HepG2 (cell line): Measurements from ENCODE around the gene CBFA2T2. TPM values are rescaled to one million over a fixed set of nuclear protein-coding genes. Genes with fewer than 3 reads are reported as not detected.

ENCODE experiments used
- ATAC-seq: fragments of 200-7000 bp; cut with Tn5 transposase; 3 replicates; pipeline ENCODE4 v1.9.1; 2020; ENCODE audit warnings: mild to moderate bottlenecking, moderate library complexity
- BruUV-seq: library from RNA; stranded (reverse); fragments of 400-500 nt; replicated peaks from 2 replicates; lab custom pipeline; 2021; lab: Mats Ljungman, UMichigan
- CTCF ChIA-PET: fragments of 300-600 bp; formaldehyde crosslinking; extraction: SDS; loops from one replicate; lab custom pipeline; 2021; ENCODE audit warnings: low total read pairs, inconsistent platforms, low intra/inter-chr PET ratio; lab: Yijun Ruan, JAX
- POLR2A ChIA-PET: fragments of 350-600 bp; sonication (Branson Sonifier 250); formaldehyde crosslinking; loops from one replicate; lab custom pipeline; 2020; ENCODE audit warnings: antibody characterized with exemption, inconsistent platforms; lab: Yijun Ruan, JAX
- DNase-seq: peaks from one replicate; pipeline ENCODE4 v3.0.0-alpha.2; 2015; ENCODE audit warnings: low spot score
- FAIRE-seq: peaks from 3 replicates; lab custom pipeline; 2011; peaks lifted over from hg19 to GRCh38; lab: Jason Lieb, UNC
- H2AFZ ChIP-seq: one replicate; pipeline ENCODE4 v1.6.1; 2011; ENCODE audit warnings: low read length, inconsistent platforms
- H3K27ac ChIP-seq: fragments of 300-600 bp; 3 replicates; pipeline ENCODE4 v1.8.0; 2011; ENCODE audit warnings: mixed run types, mild to moderate bottlenecking, mixed read lengths, low read length, inconsistent platforms; ENCODE audit not compliant: insufficient read depth; ENCODE audit errors: extremely low read length
- H3K27me3 ChIP-seq, 2 experiments: fragments of 200-600 bp in 1 of 2; 2 replicates in 1 of 2; 3 replicates in 1 of 2; pipeline versions ENCODE4 v1.6.0 to v1.8.0; 2011; ENCODE audit warnings: low read length in 2 of 2, mild to moderate bottlenecking in 2 of 2, moderate library complexity in 2 of 2, inconsistent platforms in 1 of 2; ENCODE audit not compliant: insufficient read depth in 2 of 2, control insufficient read depth in 1 of 2
- H3K36me3 ChIP-seq, 2 experiments: fragments of 200-600 bp in 1 of 2; replicated peaks in 1 of 2; 2 replicates in 1 of 2; 3 replicates in 1 of 2; pipeline versions ENCODE4 v1.5.1 to v1.8.0; 2011; ENCODE audit warnings: low read length in 2 of 2, inconsistent platforms in 1 of 2; ENCODE audit not compliant: insufficient read depth in 2 of 2, control insufficient read depth in 1 of 2
- H3K4me1 ChIP-seq: 2 replicates; pipeline ENCODE4 v1.5.1; 2012; ENCODE audit warnings: low read length, inconsistent platforms; ENCODE audit not compliant: insufficient read depth
- H3K4me2 ChIP-seq: 2 replicates; pipeline ENCODE4 v1.6.0; 2011; ENCODE audit warnings: low read depth, low read length, inconsistent platforms
- H3K4me3 ChIP-seq, 3 experiments: fragments of 200-600 bp in 1 of 3; sonication (generic), shearing (Covaris generic) in 1 of 3; replicated peaks in 1 of 3; 2 replicates each; pipeline ENCODE4 v1.5.1; 2011 to 2016; ENCODE audit warnings: low read length in 3 of 3, inconsistent platforms in 2 of 3, low read depth in 2 of 3, mild to moderate bottlenecking in 2 of 3, control low read depth in 1 of 3, mixed read lengths in 1 of 3; ENCODE audit not compliant: insufficient read depth in 1 of 3
- H3K79me2 ChIP-seq: one replicate; pipeline ENCODE4 v1.6.1; 2011; ENCODE audit warnings: low read length, inconsistent platforms; ENCODE audit not compliant: insufficient read depth
- H3K9ac ChIP-seq: 2 replicates; pipeline ENCODE4 v1.6.0; 2011; ENCODE audit warnings: mild to moderate bottlenecking, low read depth, low read length, inconsistent platforms; ENCODE audit not compliant: insufficient read depth
- H3K9me3 ChIP-seq: 2 replicates; pipeline ENCODE4 v1.5.1; 2012; ENCODE audit warnings: mild to moderate bottlenecking, low read length
- H4K20me1 ChIP-seq: 2 replicates; pipeline ENCODE4 v1.6.0; 2011; ENCODE audit warnings: inconsistent platforms, mild to moderate bottlenecking, low read length, moderate library complexity; ENCODE audit not compliant: insufficient read depth
- BCL6 ChIP-seq: IDR thresholded peaks from 2 replicates; pipeline ENCODE4 v1.6.1; 2016; ENCODE audit warnings: missing genetic modification reagents, missing compliant biosample characterization
- RFXAP ChIP-seq: sonication (generic); formaldehyde crosslinking; IDR thresholded peaks from 2 replicates; pipeline ENCODE4 v1.4.0; 2020; ENCODE audit warnings: missing genetic modification reagents, borderline replicate concordance
- TCF7L2 ChIP-seq: IDR thresholded peaks from 2 replicates; pipeline ENCODE4 v1.6.1; 2011; ENCODE audit warnings: mild to moderate bottlenecking, low read depth, low read length, moderate library complexity
- YY1 ChIP-seq: IDR thresholded peaks from 2 replicates; pipeline ENCODE4 v1.6.1; 2011; ENCODE audit warnings: low read length, low read depth, moderate library complexity, mild to moderate bottlenecking; ENCODE audit not compliant: insufficient read depth, insufficient replicate concordance
- ZMYM2 ChIP-seq: sonication (generic); formaldehyde crosslinking; IDR thresholded peaks from 2 replicates; pipeline ENCODE4 v1.8.0; 2022; ENCODE audit warnings: mild to moderate bottlenecking, missing genetic modification reagents
- ZNF205 ChIP-seq: IDR thresholded peaks from 2 replicates; pipeline ENCODE4 v1.6.1; 2018; ENCODE audit warnings: missing biosample characterization, missing genetic modification reagents
- ZNF776 ChIP-seq: sonication (generic); formaldehyde crosslinking; IDR thresholded peaks from 2 replicates; pipeline ENCODE4 v1.4.0; 2020; ENCODE audit warnings: mild to moderate bottlenecking, missing genetic modification reagents
- ZSCAN30 ChIP-seq: sonication (generic); formaldehyde crosslinking; IDR thresholded peaks from 2 replicates; pipeline ENCODE4 v1.5.0; 2020; ENCODE audit warnings: mild to moderate bottlenecking, missing genetic modification reagents
- WGBS: methylation state at CpG from one replicate; pipeline ENCODE4 v1.1.6; 2017; ENCODE audit warnings: low lambda C conversion rate; 5-methylcytosine and 5-hydroxymethylcytosine counted together
- in situ Hi-C: cut with HindIII; loops from 2 replicates; pipeline ENCODE4 v1.10.0; 2017; ENCODE audit warnings: low pct_unique_long_range_greater_than_20kb; ENCODE audit not compliant: extremely low pct_ligation_motif_present
- intact Hi-C: fragments of 100-400 bp; cut with micrococcal nuclease; formaldehyde crosslinking; loops from one replicate; pipeline ENCODE4 v1.10.0; 2022; ENCODE audit not compliant: unreplicated experiment
- polyA plus RNA-seq, 8 experiments: library from polyadenylated mRNA; depleted of rRNA in 3 of 8; stranded (reverse) in 7 of 8; unstranded in 1 of 8; fragments of >200 nt; fragmentation: Illumina TruSeq in 4 of 8; extraction: Trizol in 4 of 8; gene quantifications; 2 replicates each; pipeline versions ENCODE4 v1.2.1 to v1.2.3, GENCODE V29; 2011 to 2016; ENCODE audit warnings: low read depth in 4 of 8, missing spikeins in 1 of 8, mixed read lengths in 1 of 8; ENCODE audit not compliant: insufficient read depth in 1 of 8
- total RNA-seq, 5 experiments: library from RNA; depleted of rRNA; stranded (reverse); fragments of >200 nt; fragmentation: Illumina TruSeq; extraction: Trizol; gene quantifications; 2 replicates each; pipeline ENCODE4 v1.2.3, GENCODE V29; 2016; ENCODE audit warnings: low read depth in 1 of 5
- TF ChIP-seq, protein P1 (sequence below): sonication (generic); formaldehyde crosslinking; IDR thresholded peaks from 2 replicates; pipeline ENCODE4 v1.5.0; 2020; ENCODE audit warnings: mild to moderate bottlenecking, low read depth, missing genetic modification reagents, borderline replicate concordance
- TF ChIP-seq, protein P2 (sequence below): sonication (generic); formaldehyde crosslinking; IDR thresholded peaks from 2 replicates; pipeline ENCODE4 v1.5.1; 2020; ENCODE audit warnings: missing genetic modification reagents, mild to moderate bottlenecking, borderline replicate concordance

The CBFA2T2 gene
- total and polyA plus RNA-seq, 2 of the 13 experiments (the other 11 are each of a cell fraction or from before 2014, with no cell fraction given) = 6.3 to 21.2 TPM

DNA sequence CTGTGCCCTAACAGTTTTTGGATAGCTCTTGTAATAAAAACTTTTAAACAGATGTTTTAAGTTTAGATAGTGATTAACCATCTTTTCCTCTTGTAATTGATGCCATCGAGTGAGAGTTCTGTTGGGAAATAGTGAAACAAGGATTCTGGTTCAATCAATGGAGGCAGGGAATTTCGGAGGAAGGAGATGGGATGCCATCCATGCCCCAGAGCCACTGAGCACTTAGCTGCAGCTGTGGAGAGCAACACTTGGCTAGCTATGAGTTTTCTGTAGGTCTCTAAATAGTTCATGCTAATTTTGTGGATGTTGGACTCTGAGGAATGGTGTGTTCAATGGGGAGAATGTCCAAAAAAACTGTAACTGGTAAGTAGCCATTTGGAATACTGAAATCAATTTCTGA, 16.7 kb downstream of the CBFA2T2 start (continued):
- TF ChIP-seq, protein P1, sequence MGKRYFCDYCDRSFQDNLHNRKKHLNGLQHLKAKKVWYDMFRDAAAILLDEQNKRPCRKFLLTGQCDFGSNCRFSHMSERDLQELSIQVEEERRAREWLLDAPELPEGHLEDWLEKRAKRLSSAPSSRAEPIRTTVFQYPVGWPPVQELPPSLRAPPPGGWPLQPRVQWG (CRISPR knock-in tag) = no peak
- no peak for TF ChIP-seq YY1
- no peak for TF ChIP-seq TCF7L2
- no peak for TF ChIP-seq ZNF776 (CRISPR knock-in tag)
- TF ChIP-seq ZNF205 = no peak

DNA sequence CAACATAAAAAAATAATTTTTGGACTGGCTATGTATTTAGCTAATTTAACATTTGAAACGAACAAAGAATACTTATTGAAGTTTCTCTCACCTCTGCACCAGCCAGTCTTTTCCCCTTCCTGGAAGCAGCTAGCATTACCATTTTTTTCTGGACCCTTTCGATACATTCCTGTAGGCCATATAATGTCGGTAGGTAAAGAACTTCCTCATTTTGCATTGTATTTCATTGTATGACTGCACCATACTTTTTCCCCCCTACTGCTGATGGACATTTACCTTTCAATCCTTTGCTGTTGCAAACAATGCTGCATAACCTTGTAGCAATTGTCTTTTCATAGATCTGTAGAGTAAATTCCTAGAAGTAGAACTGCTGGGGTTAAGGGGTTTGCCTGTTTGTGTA, 17.6 kb downstream of the CBFA2T2 start:
- no peaks in the 10 kb centered on the region for H4K20me1 ChIP-seq
- ChIA-PET POLR2A (interaction anchor here (1.3 kb wide), 1 partner anchor 18 kb away, joined by 10 read pairs; the partner anchor contains the start of gene CBFA2T2), CTCF (no interaction called here)
- H3K4me2 ChIP-seq = no peak overlapping the region
- TF ChIP-seq RFXAP (CRISPR knock-in tag) (no peak), ZSCAN30 (CRISPR knock-in tag) (no peak), ZMYM2 (CRISPR knock-in tag) (no peak), BCL6 (CRISPR knock-in tag) (peak; percentile 45)
- TF ChIP-seq, protein P2, sequence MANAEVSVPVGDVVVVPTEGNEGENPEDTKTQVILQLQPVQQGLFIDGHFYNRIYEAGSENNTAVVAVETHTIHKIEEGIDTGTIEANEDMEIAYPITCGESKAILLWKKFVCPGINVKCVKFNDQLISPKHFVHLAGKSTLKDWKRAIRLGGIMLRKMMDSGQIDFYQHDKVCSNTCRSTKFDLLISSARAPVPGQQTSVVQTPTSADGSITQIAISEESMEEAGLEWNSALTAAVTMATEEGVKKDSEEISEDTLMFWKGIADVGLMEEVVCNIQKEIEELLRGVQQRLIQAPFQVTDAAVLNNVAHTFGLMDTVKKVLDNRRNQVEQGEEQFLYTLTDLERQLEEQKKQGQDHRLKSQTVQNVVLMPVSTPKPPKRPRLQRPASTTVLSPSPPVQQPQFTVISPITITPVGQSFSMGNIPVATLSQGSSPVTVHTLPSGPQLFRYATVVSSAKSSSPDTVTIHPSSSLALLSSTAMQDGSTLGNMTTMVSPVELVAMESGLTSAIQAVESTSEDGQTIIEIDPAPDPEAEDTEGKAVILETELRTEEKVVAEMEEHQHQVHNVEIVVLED (CRISPR knock-in tag) = 0 out of 2 replicates have a peak, but pooled peaks have one; percentile 16
- H3K4me1 ChIP-seq = peaks cover 24% of the 10 kb centered on the region
- no TSS peak for BruUV-seq
- no peak for FAIRE-seq
- peaks cover 1 to 11% of the 10 kb centered on the region in 2 experiments; a peak in 1 of 5 replicates for H3K36me3 ChIP-seq
- no peak for ATAC-seq
- H3K4me3 ChIP-seq = no peak overlapping the region
- 94% methylated on average over 3 of the region's 3 CpGs for WGBS
- H3K27me3 ChIP-seq = no peaks in the 10 kb centered on the region
- H3K9ac ChIP-seq = no peak overlapping the region
- no peak overlapping the region for H3K27ac ChIP-seq
- no peak for DNase-seq
- H2AFZ ChIP-seq = no peak overlapping the region
- in situ Hi-C loops = no loop called here
- no peaks in the 10 kb centered on the region for H3K9me3 ChIP-seq
- intact Hi-C loops = no loop called here
- peaks cover 70% of the 10 kb centered on the region for H3K79me2 ChIP-seq
